H1 (cell line): ENCODE measurements around the gene ZNF292. TPM values are rescaled to one million over a fixed set of nuclear protein-coding genes. Genes with fewer than 3 reads are reported as not detected.

Experiments
- BCL11A ChIP-seq, 2 experiments: IDR thresholded peaks; one replicate each; pipeline ENCODE4 v1.6.1; 2011; ENCODE audit warnings: low read depth in 2 of 2, low read length in 2 of 2, mild to moderate bottlenecking in 2 of 2
- PHF8 ChIP-seq: fragments of 200-600 bp; sonication (generic); conservative IDR thresholded peaks from 2 replicates; pipeline ENCODE4 v1.7.1; 2012; ENCODE audit warnings: low read depth, mild to moderate bottlenecking, inconsistent platforms, low read length, moderate library complexity
- POLR2AphosphoS5 ChIP-seq: IDR thresholded peaks from 2 replicates; pipeline ENCODE4 v1.6.1; 2011; ENCODE audit warnings: low read depth, low read length
- RAD21 ChIP-seq, 2 experiments: IDR thresholded peaks in 1 of 2; conservative IDR thresholded peaks in 1 of 2; 2 replicates each; pipeline ENCODE4 v1.6.1; 2011; ENCODE audit warnings: low read depth in 2 of 2, low read length in 2 of 2, improper control_type of control experiment in 1 of 2, inconsistent platforms in 1 of 2, mild to moderate bottlenecking in 1 of 2, moderate library complexity in 1 of 2
- RXRA ChIP-seq: IDR thresholded peaks from 2 replicates; pipeline ENCODE4 v1.6.1; 2011; ENCODE audit warnings: low read depth, mild to moderate bottlenecking, low read length, moderate library complexity; ENCODE audit not compliant: insufficient read depth
- TCF12 ChIP-seq: IDR thresholded peaks from 2 replicates; pipeline ENCODE4 v1.6.1; 2011; ENCODE audit warnings: low read depth, mild to moderate bottlenecking, low read length
- polyA plus RNA-seq, 7 experiments: library from polyadenylated mRNA; depleted of rRNA in 3 of 7; stranded (reverse) in 5 of 7; unstranded in 2 of 7; fragments of >200 nt in 5 of 7; fragments of 200-250 nt in 2 of 7; gene quantifications; 1 replicate in 5 of 7; 2 replicates in 1 of 7; 4 replicates in 1 of 7; pipeline versions ENCODE4 v1.2.1 to v1.2.3, GENCODE V29; 2011 to 2013; ENCODE audit warnings: missing spikeins in 2 of 7, mixed read lengths in 2 of 7
- total RNA-seq: library from RNA; stranded (reverse); fragmentation: NEBNext Ultra II Directional; extraction: Animal tissue kit (Norgen Biotek cat#: 25700); gene quantifications from 2 replicates; pipeline ENCODE4 v1.2.1, GENCODE V29; 2021

Gene ZNF292
- total and polyA plus RNA-seq, 2 of the 8 experiments (the other 6 are each of a cell fraction or from before 2014, with no cell fraction given): 6.8 to 44.2 TPM

- TF ChIP-seq TCF12: no peak
- TF ChIP-seq RXRA: no peak
- TF ChIP-seq PHF8: no peak
- TF ChIP-seq POLR2AphosphoS5: no peak
- no peak for TF ChIP-seq RAD21 (IDR thresholded peaks at IDR 0.05 in 1 of 2, conservative IDR thresholded peaks at IDR 0.05 in 1 of 2; ENCODE audit: low read depth in 2 of 2, low read length in 2 of 2)
- no peak for TF ChIP-seq BCL11A (IDR thresholded peaks at IDR 0.05; ENCODE audit: low read depth in 2 of 2, low read length in 2 of 2)
These were observed 55.6 kb downstream of the ZNF292 start (continued) for GRCh38 chr6:87210979-87211378.
